Vagina (tissue), 2 donors: ENCODE results near the gene FTCDNL1. TPM values are rescaled to one million over a fixed set of nuclear protein-coding genes. Genes with fewer than 3 reads are reported as not detected.
A peak's percentile ranks its signal among the peaks of the same experiment; 100 is the strongest.

Source experiments
- DNase-seq, 2 donors: peaks; one replicate each; pipeline ENCODE4 v3.0.0-alpha.2; 2017; ENCODE audit errors: extremely low spot score in 2 of 2
- H3K27ac ChIP-seq: fragments of 200-600 bp; sonication (generic); one replicate; pipeline ENCODE4 v1.5.1; 2019
- H3K27me3 ChIP-seq: fragments of 200-600 bp; sonication (generic); one replicate; pipeline ENCODE4 v1.5.1; 2019
- H3K36me3 ChIP-seq, 2 donors: fragments of 200-600 bp; sonication (generic); one replicate each; pipeline ENCODE4 v1.5.1; 2017 to 2019
- H3K4me1 ChIP-seq: fragments of 200-600 bp; sonication (generic); one replicate; pipeline ENCODE4 v1.5.1; 2019
- H3K4me3 ChIP-seq, 2 donors: fragments of 200-600 bp; sonication (generic); 1 replicate in 1 of 2; 2 replicates in 1 of 2; pipeline ENCODE4 v1.5.1; 2016 to 2019
- H3K9me3 ChIP-seq: fragments of 200-600 bp; sonication (generic); one replicate; pipeline ENCODE4 v1.5.1; 2019
- CTCF ChIP-seq, 3 experiments: fragments of 450-650 bp in 2 of 3; fragments of 200-600 bp in 1 of 3; sonication (generic) in 1 of 3; IDR thresholded peaks; one replicate each; pipeline ENCODE4 v1.5.1; 2017 to 2019; ENCODE audit warnings: antibody characterized with exemption in 3 of 3, mild to moderate bottlenecking in 2 of 3, moderate library complexity in 2 of 3
- POLR2A ChIP-seq, 2 donors: fragments of 450-650 bp; IDR thresholded peaks; one replicate each; pipeline ENCODE4 v1.6.1; 2017; ENCODE audit warnings: antibody characterized with exemption in 2 of 2, mild to moderate bottlenecking in 2 of 2, moderate library complexity in 2 of 2
- POLR2AphosphoS5 ChIP-seq, 2 donors: sonication (generic); formaldehyde crosslinking; IDR thresholded peaks; one replicate each; pipeline ENCODE4 v1.9.0; 2017; ENCODE audit warnings: antibody characterized with exemption in 2 of 2, mild to moderate bottlenecking in 2 of 2, low read depth in 1 of 2; ENCODE audit not compliant: insufficient read depth in 1 of 2
- intact Hi-C: fragments of 100-400 bp; cut with DNase I; formaldehyde crosslinking; loops from one replicate; pipeline ENCODE4 v1.15.1; 2023
- total RNA-seq: library from RNA; depleted of rRNA; stranded (reverse); fragments of >200 nt; gene quantifications from one replicate; pipeline ENCODE4 v1.2.3, GENCODE V29; 2016

The FTCDNL1 gene
- total RNA-seq: 2.5 TPM

- no peak for DNase-seq
- Histone ChIP-seq H3K9me3 (no peaks in the 10 kb centered on the region), H3K4me1 (no peaks in the 10 kb centered on the region), H3K36me3 (peaks cover 0 to 4% of the 10 kb centered on the region in 2 donors), H3K27ac (peak within 1 kb of the TSS; percentile 29), H3K27me3 (no peaks in the 10 kb centered on the region), H3K4me3 (peak within 1 kb of the TSS; percentile 67 to 73)
- no peak for TF ChIP-seq POLR2AphosphoS5 (IDR thresholded peaks at IDR 0.05; ENCODE audit: insufficient read depth in 1 of 2, low read depth in 1 of 2)
- TF ChIP-seq CTCF (IDR thresholded peaks at IDR 0.05): peak in 2 of 3 experiments; percentile 35 to 39
- TF ChIP-seq POLR2A (IDR thresholded peaks at IDR 0.05): no peak
- intact Hi-C loops: no loop called here
These were observed at the start of gene FTCDNL1 for GRCh38 chr2:199850718-199851500. FTCDNL1 (minus strand) TSS chr2:199851192; CDS start chr2:199848962, 2,230 bp downstream.

GRCh38 chr2:199896617-199897016, 45.6 kb upstream of the FTCDNL1 start:
- Histone ChIP-seq H3K4me1 (no peaks in the 10 kb centered on the region), H3K9me3 (no peaks in the 10 kb centered on the region), H3K27ac (no peak overlapping the region), H3K4me3 (no peak overlapping the region), H3K27me3 (no peaks in the 10 kb centered on the region), H3K36me3 (no peaks in the 10 kb centered on the region)
- TF ChIP-seq CTCF (IDR thresholded peaks at IDR 0.05) (no peak), POLR2A (IDR thresholded peaks at IDR 0.05) (no peak), POLR2AphosphoS5 (IDR thresholded peaks at IDR 0.05; ENCODE audit: insufficient read depth in 1 of 2, low read depth in 1 of 2) (no peak)
- no peak for DNase-seq
- intact Hi-C loops: no loop called here

- no peak for DNase-seq
- H3K27ac ChIP-seq: no peak overlapping the region
- no peak for TF ChIP-seq POLR2A (IDR thresholded peaks at IDR 0.05)
- TF ChIP-seq CTCF (IDR thresholded peaks at IDR 0.05): no peak
- TF ChIP-seq POLR2AphosphoS5 (IDR thresholded peaks at IDR 0.05; ENCODE audit: insufficient read depth in 1 of 2, low read depth in 1 of 2): no peak
- H3K9me3 ChIP-seq: no peaks in the 10 kb centered on the region
- H3K4me1 ChIP-seq: no peaks in the 10 kb centered on the region
- intact Hi-C loops: no loop called here
- H3K4me3 ChIP-seq: no peak overlapping the region
- H3K36me3 ChIP-seq: no peaks in the 10 kb centered on the region
- no peaks in the 10 kb centered on the region for H3K27me3 ChIP-seq
These were observed 44.4 kb upstream of the FTCDNL1 start for GRCh38 chr2:199895406-199895805.

GRCh38 chr2:199883474-199884212, 32.7 kb upstream of the FTCDNL1 start:
- no peak overlapping the region for H3K27ac ChIP-seq
- no peak overlapping the region for H3K4me3 ChIP-seq
- intact Hi-C loops: no loop called here
- no peaks in the 10 kb centered on the region for H3K9me3 ChIP-seq
- no peak for DNase-seq
- TF ChIP-seq CTCF (IDR thresholded peaks at IDR 0.05) (no peak), POLR2AphosphoS5 (IDR thresholded peaks at IDR 0.05; ENCODE audit: insufficient read depth in 1 of 2, low read depth in 1 of 2) (no peak), POLR2A (IDR thresholded peaks at IDR 0.05) (no peak)
- no peaks in the 10 kb centered on the region for H3K36me3 ChIP-seq
- H3K4me1 ChIP-seq: no peaks in the 10 kb centered on the region
- no peaks in the 10 kb centered on the region for H3K27me3 ChIP-seq

GRCh38 chr2:199882667-199883066, 31.7 kb upstream of the FTCDNL1 start:
- H3K27ac ChIP-seq: no peak overlapping the region
- H3K4me3 ChIP-seq: no peak overlapping the region
- no peaks in the 10 kb centered on the region for H3K36me3 ChIP-seq
- no peaks in the 10 kb centered on the region for H3K4me1 ChIP-seq
- DNase-seq: no peak
- TF ChIP-seq POLR2A (IDR thresholded peaks at IDR 0.05) (no peak), CTCF (IDR thresholded peaks at IDR 0.05) (no peak), POLR2AphosphoS5 (IDR thresholded peaks at IDR 0.05; ENCODE audit: insufficient read depth in 1 of 2, low read depth in 1 of 2) (no peak)
- intact Hi-C loops: no loop called here
- H3K27me3 ChIP-seq: no peaks in the 10 kb centered on the region
- H3K9me3 ChIP-seq: no peaks in the 10 kb centered on the region
